G401.6 (cell line): ENCODE data around the gene CEP78.
"Not testable (repeated sequence)": the region's sequence is repeated elsewhere in the genome, so short reads cannot be mapped to it uniquely, and the experiment has no call there.

Experiments
- FAIRE-seq: peaks from 2 replicates; lab custom pipeline; 2012; peaks lifted over from hg19 to GRCh38; lab: Jason Lieb, UNC

The CEP78 gene, protein sequence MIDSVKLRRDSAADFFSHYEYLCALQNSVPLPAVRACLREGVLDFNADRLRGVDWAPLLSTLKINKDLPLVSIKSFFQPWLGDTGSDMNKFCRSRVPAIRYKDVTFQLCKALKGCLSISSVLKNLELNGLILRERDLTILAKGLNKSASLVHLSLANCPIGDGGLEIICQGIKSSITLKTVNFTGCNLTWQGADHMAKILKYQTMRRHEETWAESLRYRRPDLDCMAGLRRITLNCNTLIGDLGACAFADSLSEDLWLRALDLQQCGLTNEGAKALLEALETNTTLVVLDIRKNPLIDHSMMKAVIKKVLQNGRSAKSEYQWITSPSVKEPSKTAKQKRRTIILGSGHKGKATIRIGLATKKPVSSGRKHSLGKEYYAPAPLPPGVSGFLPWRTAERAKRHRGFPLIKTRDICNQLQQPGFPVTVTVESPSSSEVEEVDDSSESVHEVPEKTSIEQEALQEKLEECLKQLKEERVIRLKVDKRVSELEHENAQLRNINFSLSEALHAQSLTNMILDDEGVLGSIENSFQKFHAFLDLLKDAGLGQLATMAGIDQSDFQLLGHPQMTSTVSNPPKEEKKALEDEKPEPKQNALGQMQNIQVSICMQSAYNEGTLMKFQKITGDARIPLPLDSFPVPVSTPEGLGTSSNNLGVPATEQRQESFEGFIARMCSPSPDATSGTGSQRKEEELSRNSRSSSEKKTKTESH

DNA sequence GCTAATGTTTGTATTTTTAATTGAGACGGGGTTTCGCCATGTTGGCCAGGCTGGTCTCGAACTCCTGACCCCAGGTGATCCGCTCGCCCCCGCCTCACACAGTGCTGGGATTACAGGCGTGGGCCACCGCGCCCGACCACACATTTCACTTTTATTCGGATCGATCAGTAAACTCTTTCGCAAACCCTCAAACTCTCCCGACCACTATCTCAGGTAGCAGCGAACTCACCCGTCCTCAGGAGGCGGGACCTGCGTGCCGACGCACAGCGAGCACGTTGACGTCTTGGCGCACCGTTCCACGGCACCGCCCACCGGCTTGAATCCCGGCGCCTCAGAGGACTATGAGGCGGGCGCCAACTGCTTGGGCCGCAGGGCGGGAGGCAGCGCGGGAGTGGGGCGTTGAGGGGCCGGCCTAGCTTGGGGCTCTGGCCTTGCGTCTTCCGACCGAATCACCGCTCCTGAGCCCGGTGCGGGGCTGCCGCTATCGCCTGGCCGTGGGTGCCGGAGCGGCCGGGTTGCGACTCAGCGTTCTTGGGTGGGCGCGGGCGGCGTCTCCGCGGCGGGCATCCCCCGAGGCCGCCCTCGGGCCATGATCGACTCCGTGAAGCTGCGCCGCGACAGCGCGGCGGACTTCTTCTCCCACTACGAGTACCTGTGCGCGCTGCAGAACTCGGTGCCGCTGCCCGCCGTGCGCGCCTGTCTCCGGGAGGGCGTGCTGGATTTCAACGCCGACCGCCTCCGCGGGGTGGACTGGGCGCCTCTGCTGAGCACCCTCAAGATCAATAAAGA lies at the start of gene CEP78:
TSS of gene CEP78 (plus strand) at position 314 of the 789 bp plus-strand sequence. CDS start at position 590, 276 bp downstream.
- peak; percentile 92 for FAIRE-seq

DNA sequence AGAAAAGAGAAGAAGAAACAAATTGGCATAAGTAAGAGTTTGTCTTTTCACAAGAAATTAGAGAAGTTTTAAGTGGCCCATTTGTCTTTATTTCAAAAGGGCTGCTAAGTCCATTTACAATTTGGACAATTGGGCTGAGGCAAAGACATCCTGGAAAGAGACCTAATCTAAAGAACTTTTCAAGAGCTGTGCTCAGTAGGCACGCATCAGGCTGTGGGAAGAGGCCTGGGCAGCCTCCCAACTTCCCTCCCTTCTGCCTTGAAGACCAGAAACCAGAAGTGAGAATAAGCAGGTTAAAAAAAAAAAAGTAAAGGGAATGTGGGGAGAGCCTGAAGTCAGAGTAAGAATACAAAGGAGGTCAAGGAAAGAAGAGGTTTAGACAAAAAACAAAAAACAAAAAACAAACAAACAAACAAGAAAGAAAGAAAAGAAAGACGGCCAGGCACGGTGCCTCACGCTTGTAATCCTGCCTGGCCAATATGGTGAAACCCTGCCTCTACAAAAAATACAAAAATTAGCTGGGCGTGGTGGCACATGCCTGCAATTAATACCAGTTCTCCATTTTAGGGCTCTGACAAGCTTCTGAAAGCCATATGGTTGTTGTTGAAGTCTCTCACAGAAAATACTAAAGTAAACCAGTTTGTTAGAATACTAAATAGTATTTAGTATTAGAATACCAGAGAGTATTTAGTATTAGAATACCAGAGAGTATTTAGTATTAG lies 48.0 kb upstream of the CEP78 start:
- no peak for FAIRE-seq

DNA sequence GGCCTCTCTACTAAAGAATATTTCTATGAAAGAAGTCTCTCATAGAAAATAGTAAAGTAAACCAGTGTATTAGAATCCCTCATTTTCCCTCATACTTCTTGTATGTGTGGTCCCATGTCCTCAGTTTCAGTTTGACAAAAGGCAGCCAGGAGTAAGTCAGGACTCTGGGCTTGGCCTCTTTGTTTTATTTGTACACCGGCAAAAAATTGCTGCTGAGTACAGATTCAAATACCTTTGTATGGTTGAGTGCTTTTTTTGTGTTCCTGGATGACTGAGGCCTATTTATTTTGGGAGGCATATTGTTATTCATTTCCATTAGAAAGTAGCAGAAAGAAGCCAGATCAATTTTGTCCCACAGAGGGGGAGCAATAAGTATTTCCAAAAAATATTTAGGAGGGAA lies 47.3 kb upstream of the CEP78 start:
- FAIRE-seq: no peak

DNA sequence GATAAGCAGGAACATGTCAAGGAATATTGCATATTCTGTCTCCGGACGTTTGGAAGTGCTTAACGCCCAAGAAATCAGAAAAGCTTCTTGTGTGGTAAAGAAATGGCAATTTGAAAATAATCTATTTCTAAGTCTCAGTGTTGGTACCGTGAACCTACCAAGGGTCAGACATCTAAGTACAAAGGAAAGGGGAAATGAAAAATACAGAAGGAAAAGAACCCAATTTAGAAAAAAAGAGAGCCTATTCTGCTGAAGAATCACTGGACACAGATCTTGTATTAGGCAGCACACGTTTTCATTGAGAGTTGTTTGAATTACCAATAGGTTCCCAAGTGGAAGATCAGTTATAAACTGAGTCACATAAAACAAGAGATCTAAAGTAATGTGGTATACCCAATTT lies 46.9 kb upstream of the CEP78 start:
- no peak for FAIRE-seq

DNA sequence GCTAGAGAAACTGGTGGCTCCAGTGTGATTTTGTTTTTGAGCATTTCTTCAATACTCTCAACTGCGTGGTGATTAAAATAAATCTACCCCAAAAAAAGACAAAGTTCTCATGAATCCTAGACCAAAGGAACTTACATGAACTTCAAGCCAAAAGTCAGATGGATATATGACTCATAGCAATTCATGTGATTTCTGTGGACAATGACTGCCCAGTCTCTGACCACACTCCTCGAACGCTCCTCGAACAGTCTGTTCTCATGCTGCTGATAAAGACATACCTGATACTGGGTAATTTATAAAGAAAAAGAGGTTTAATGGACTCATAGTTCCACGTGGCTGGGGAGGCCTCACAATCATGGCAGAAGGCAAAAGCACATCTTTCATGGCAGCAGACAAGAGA lies 46.4 kb upstream of the CEP78 start:
- FAIRE-seq: no peak

DNA sequence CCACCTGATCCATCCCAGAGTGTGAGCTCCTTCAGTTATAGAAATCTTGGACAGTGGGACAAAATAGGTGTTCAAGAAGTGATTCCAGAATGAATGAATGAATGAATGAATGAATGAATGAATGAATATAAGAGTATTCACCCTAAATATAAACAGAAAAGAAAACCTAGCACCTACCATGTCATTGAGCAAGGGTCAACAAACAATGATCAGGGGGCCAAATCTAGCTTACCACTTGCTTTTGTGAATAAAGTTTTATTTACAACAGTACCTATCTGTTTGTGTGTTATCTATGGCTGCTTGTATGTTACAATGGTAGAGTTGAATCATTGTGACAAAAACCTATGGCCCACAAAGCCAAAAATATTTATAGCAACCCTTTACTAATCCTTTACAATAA lies 43.9 kb upstream of the CEP78 start:
- no peak for FAIRE-seq

DNA sequence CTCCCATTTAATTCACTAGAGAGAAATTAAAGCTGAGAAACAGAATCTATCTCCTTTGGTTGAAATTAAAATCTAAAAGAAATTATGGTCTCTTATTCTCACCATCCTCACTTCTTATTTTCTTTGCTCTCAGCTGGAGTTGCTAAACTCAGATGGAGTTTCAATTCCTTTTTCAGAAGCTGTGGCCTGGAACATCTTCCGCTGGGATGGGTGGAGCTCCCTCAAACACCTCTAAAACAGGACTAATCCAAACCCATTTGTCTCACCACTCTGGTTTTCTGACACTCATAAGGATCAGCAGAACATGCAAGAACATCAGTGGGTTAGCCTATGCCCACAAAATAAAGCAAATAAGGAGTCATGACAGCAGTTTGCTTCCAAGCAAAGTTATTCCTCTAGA lies 39.6 kb upstream of the CEP78 start:
- FAIRE-seq: no peak

DNA sequence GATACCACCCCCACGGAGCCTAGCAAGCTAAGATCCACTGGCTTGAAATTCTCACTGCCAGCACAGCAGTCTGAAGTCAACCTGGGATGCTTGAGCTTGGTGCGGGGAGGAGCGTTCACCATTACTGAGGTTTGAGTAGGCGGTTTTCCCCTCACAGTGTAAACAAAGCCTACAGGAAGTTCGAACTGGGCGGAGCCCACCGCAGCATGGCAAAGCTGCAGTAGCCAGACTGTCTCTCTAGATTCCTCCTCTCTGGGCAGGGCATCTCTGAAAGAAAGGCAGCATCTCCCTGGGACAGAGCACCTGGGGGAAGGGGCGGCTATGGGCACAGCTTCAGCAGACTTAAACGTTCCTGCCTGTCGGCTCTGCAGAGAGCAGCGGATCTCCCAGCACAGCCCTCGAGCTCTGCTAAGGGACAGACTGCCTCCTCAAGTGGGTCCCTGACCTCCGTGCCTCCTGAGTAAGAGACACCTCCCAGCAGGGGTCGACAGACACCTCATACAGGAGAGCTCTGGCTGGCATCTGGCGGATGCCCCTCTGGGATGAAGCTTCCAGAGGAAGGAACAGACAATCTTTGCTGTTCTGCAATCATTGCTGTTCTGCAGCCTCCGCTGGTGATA lies 34.6 kb upstream of the CEP78 start:
- FAIRE-seq: not testable (repeated sequence)

DNA sequence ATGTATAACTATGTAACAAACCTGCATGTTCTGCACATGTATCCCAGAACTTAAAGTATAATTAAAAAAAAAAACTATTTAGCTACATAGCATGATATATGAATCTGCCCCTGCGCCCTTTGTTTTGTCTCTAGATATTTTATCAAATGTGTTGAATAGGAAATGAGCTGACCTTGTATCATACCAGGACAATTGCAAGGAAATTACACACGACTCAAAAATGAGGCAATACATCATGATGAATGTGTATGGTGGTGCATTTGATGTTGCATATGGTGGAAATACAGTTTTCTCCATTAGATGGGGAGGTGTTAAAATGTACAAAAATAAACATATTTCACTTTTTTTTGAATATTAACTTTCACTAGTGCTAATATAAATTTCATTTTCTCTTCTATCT lies 28.6 kb upstream of the CEP78 start:
- FAIRE-seq: no peak

DNA sequence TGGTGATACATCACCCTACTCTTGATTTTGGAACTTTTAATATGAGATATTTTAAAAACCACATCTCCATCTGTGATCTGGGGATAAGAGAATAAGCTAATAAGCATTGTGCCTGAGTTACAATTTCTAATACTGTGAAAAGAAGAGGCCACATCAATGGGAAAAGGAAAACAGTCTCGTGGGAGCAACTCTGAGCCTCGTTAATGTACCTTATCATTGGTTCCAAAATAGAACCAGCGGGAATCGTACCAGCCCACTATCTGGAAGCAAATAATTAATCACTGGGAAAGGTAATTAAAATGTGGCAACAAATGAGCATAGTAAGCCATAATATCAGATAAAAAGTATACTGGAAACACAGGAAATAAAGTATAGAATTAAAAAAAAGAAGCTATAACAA lies 28.0 kb upstream of the CEP78 start:
- no peak for FAIRE-seq

DNA sequence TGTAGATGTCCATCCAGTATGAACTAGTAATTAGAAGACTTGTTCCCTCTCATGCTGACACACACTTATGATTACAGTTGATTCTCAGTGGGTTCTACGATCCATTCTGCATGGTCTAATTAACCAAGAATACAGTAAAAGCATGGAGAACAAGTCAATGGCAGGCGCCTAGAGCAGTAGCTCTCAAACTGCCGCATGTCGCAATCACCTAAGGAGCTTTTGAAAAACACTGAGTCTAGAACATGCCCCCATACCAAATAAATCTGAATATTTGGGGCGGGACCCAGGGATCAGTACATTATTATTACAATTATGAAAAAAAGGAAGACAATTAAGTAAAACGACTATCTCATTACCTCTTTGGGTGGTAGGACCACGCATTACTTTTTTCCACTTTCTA lies 26.7 kb upstream of the CEP78 start:
- no peak for FAIRE-seq

DNA sequence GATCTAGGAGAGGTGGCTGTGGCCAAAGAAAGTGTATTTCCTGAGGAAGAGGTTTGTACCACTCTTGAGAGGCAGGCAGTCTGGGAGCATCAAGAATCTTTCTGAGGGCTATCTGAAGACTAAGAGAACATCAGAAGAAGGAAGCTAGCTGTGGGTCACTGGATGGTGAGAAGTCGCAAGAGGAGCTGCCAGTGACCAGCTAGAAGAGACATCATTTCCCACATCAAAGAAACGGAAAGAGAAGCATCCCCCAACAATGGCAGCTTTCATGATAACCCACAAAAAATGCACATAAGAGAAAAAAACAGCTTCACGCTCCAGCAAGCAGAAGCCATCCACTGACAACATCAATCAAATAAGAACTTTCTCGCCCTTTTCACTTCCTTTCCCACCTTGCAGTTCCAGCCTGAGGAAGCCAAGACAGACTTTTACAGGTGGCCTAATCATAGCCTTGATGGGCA lies 25.0 kb upstream of the CEP78 start:
- no peak for FAIRE-seq

DNA sequence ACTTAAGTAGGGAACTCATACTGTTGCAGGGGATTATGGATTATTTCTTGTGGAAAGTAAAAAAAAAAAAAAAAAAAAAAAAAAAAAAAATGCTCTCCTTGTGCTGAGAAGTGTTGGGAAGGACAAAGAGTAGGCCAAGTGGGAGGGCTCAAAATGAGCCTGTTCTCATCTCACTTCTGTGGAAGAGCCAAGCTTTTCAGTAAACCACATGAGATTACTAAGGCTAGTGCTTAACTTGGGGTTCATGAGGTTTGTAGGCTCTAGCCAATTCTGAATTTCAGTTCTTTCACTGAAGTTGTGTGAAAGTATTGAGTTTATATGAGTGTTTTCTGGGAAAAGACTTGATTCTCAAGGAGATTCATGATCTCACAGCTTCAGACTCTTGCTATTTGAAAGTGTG lies 23.0 kb upstream of the CEP78 start:
- FAIRE-seq: no peak

DNA sequence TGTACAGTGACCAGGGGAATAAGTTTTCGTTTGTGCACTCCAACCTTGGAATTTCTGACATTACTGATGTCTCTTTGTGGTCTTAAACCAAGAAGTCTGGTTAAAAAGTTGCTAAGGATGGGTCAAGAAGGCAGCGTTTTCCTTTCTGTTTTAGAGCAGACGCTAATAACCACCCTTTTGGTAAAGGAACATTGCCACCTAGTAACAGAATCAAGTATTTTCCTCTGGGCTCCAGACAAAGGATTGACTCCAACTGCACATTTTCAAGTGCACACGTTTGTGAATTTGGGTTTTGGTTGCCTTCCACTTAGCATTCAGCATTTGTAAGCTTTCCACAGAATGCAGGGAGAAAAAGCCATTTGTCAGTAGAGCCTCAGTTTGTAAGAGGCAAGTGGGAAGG lies 22.2 kb upstream of the CEP78 start:
- no peak for FAIRE-seq

DNA sequence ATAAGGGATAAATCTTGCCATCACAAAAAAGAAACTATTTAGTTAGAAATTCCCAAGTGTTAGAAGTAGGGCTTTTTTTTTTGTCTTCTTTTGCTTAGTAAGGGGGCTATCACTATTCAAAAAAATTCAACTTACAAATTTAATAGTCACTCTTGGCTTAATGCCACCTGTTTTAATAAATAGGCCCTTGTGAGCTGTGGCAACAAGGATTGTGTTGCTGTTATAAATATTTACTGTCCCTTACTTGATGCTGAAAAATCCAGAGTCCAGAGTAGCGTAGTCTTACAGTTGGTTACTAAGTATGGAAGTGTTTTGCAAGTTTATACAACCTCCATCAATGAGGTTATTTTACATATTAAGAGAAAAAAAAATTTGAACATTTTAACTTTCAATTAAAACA lies 21.4 kb upstream of the CEP78 start:
- no peak for FAIRE-seq

DNA sequence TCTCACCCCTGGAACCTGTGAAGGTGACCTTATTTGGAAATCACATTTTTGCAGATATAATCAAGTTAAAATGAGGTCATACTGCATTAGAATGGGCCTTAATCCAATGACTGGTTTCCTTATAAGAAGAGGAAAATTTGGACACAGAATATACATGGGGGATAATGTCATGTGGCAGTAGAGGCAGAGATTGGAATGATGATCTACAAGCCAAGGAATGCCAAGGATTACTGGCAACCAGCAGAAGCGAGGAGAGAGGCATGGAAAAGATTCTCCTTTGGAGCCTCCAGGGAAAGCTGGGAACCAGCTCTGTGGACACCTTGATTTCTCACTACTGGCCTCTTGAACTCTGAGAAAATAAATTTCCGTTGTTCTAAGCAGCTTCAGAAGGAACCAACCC lies 20.2 kb upstream of the CEP78 start:
- FAIRE-seq: no peak

DNA sequence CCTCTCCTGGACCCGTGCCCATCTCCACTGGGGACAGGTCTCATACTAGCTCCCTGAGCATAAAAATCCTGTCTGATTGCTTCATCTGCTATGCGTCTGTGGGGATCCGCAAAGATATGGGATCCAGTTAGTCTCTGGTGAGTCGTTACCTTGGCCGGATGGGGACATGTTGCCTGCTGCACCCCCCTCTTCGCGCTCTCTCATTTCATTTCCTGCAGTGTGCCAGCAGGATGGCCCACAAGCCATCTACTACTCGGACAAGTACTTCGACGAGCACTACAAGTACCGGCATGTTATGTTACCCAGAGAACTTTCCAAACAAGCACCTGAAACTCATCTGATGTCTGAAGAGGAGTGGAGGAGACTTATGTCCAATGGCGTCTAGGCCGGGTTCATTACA lies 17.0 kb upstream of the CEP78 start:
- no peak for FAIRE-seq

DNA sequence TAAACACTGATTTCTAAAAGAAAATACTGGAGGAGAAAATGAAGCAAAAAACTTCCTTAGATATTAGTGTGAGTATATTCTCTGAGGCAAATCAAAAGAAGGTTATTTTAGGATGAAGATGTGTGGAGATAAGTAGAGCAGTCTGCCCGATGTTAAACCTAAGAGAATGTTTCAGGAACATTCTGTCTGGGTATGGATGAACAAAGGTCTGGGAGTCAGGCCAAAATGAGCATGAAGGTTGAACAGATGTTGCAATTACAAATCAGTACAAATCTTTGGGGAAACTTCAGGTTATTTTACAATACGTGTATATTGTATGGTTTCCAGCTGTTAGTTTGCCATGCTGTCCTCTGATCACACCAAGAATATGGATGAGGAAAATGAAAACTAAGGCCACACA lies 14.4 kb upstream of the CEP78 start:
- FAIRE-seq: no peak

DNA sequence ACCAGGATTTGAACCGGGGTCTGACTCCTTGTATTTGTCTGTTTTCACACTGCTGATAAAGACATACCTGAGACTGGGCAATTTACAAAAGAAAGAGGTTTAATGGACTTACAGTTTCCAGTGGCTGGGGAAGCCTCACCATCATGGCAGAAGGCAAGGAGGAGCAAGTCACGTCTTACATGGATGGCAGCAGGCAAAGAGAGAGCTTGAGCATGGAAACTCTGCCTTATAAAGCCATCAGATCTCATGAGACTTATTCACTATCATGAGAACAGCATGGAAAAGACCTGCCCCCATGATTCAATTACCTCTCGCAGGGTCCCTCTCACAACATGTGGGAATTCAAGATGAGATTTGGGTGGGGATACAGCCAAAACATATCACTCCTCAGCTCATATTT lies 14.0 kb upstream of the CEP78 start:
- not testable (repeated sequence) for FAIRE-seq

DNA sequence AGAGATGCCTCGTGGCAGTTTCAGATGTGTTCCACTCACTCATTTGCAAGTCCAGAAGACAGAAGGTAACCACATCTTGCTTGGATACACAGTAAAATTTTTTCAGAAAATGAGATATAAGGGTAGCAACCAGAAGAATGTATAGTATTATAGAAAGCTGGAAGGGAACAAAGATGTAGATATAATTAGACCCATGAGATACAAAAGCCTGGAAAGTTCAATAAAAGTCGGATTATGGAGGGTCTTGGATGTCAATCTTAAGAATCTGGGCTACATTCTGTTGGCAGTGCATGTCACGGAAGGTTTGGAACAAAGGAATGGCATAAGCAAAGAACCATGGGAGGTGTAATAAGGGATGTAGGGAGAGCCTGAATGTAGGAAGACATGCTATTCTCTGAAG lies 5.1 kb upstream of the CEP78 start:
- FAIRE-seq: no peak

DNA sequence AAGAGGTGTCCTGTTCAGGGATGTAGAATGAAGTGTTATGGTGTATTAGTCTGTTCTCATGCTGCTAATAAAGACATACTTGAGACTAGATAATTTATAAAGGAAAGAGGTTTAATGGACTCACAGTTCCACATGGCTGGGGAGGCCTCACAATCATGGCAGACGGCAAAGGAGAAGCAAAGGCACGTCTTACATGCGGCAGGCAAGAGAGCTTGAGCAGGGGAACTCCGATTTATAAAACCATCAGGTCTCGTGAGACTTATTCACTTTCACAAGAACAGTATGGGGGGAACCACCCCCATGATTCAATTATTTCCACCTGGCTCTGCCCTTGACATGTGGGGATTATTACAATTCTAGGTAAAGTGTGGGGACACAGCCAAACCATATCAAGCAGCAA lies 3.4 kb upstream of the CEP78 start:
- FAIRE-seq: not testable (repeated sequence)

DNA sequence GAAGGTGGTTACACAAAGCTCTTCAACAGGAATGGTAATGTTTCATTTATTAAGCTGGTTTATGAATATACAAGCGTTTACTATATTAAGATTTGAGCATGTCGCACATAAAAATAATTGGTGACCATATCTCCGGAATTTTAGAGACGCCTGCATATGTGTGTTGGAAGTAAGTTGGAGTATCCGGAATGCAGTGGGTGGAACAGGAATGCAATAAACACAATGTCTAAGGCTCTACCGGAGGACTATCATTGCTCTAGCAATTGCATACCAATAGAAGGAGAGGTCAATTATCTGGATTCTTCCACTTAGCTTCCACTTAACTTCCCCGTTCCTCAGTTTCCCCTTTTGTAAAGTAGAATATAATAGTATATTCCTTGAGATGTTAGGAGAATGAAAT lies 1.1 kb upstream of the CEP78 start:
- no peak for FAIRE-seq
